Effector memory CD4-positive, alpha-beta T cell (primary cell): ENCODE data around the gene CCDC175.

Experiments used
- DNase-seq, 3 donors: peaks; one replicate each; pipeline ENCODE4 v3.0.0-alpha.2; 2020
- H3K27ac ChIP-seq: 2 replicates; pipeline ENCODE4 v1.7.0; 2013; ENCODE audit warnings: mild to moderate bottlenecking, low read length, moderate library complexity; ENCODE audit not compliant: insufficient read depth, poor library complexity, severe bottlenecking
- H3K27me3 ChIP-seq: replicated peaks from 2 replicates; pipeline ENCODE4 v1.7.0; 2013; ENCODE audit warnings: mild to moderate bottlenecking, low read length; ENCODE audit not compliant: insufficient read depth, control insufficient read depth, poor library complexity, severe bottlenecking
- H3K36me3 ChIP-seq: 2 replicates; pipeline ENCODE4 v1.7.0; 2013; ENCODE audit warnings: mild to moderate bottlenecking, low read length, moderate library complexity; ENCODE audit not compliant: control insufficient read depth, insufficient read depth
- H3K4me1 ChIP-seq: 2 replicates; pipeline ENCODE4 v1.7.0; 2013; ENCODE audit warnings: low read length, mild to moderate bottlenecking; ENCODE audit not compliant: control insufficient read depth, insufficient read depth, poor library complexity, severe bottlenecking
- H3K4me3 ChIP-seq: 2 replicates; pipeline ENCODE4 v1.7.0; 2013; ENCODE audit warnings: low read length, low read depth, mild to moderate bottlenecking; ENCODE audit not compliant: insufficient read depth, poor library complexity, severe bottlenecking
- H3K9me3 ChIP-seq: 2 replicates; pipeline ENCODE4 v1.7.0; 2013; ENCODE audit warnings: mild to moderate bottlenecking, low read length, moderate library complexity; ENCODE audit not compliant: control insufficient read depth
- total RNA-seq, 3 donors: gene quantifications; one replicate each; lab custom pipeline; 2026; lab: John Stamatoyannopoulos, UW

CCDC175 gene
- 0 reads per million in 3 donors for total RNA-seq

- no peaks in the 10 kb centered on the region for H3K27me3 ChIP-seq
- peak; percentile 59 to 72 (median 62) for DNase-seq
- no peaks in the 10 kb centered on the region for H3K9me3 ChIP-seq
- H3K27ac ChIP-seq = no peak within 1 kb of the TSS
- peak within 1 kb of the TSS; percentile 75 for H3K4me3 ChIP-seq
- H3K36me3 ChIP-seq = no peaks in the 10 kb centered on the region
- peaks cover 8% of the 10 kb centered on the region for H3K4me1 ChIP-seq
These were observed at the start of gene CCDC175 for GRCh38 chr14:59576332-59577294. Gene CCDC175, minus strand, starts transcription at chr14:59576812. Its CDS starts 37 bp downstream, at chr14:59576775.

- H3K27me3 ChIP-seq = peaks cover 2% of the 10 kb centered on the region
- no peak overlapping the region for H3K4me3 ChIP-seq
- no peaks in the 10 kb centered on the region for H3K36me3 ChIP-seq
- H3K9me3 ChIP-seq = no peaks in the 10 kb centered on the region
- no peak overlapping the region for H3K27ac ChIP-seq
- DNase-seq = no peak
- no peaks in the 10 kb centered on the region for H3K4me1 ChIP-seq
These were observed 46.0 kb upstream of the CCDC175 start for GRCh38 chr14:59622631-59623030.

GRCh38 chr14:59619061-59619460 is 42.4 kb upstream of the CCDC175 start:
- no peaks in the 10 kb centered on the region for H3K27me3 ChIP-seq
- DNase-seq = no peak

GRCh38 chr14:59601056-59601455 is 24.4 kb upstream of the CCDC175 start:
- Histone ChIP-seq H3K27me3 (no peaks in the 10 kb centered on the region), H3K9me3 (no peaks in the 10 kb centered on the region), H3K4me3 (no peak overlapping the region), H3K27ac (no peak overlapping the region), H3K4me1 (no peaks in the 10 kb centered on the region), H3K36me3 (no peaks in the 10 kb centered on the region)
- no peak for DNase-seq

More at GRCh38 chr14:59619061-59619460, 42.4 kb upstream of the CCDC175 start:
- Histone ChIP-seq H3K36me3 (no peaks in the 10 kb centered on the region), H3K4me3 (no peak overlapping the region), H3K9me3 (no peaks in the 10 kb centered on the region), H3K27ac (no peak overlapping the region), H3K4me1 (no peaks in the 10 kb centered on the region)

GRCh38 chr14:59600211-59600945 is 23.8 kb upstream of the CCDC175 start:
- no peaks in the 10 kb centered on the region for H3K36me3 ChIP-seq
- H3K27ac ChIP-seq = no peak overlapping the region
- H3K9me3 ChIP-seq = no peaks in the 10 kb centered on the region
- no peak overlapping the region for H3K4me3 ChIP-seq
- DNase-seq = no peak
- H3K27me3 ChIP-seq = no peaks in the 10 kb centered on the region
- H3K4me1 ChIP-seq = no peaks in the 10 kb centered on the region

GRCh38 chr14:59595071-59595470 is 18.5 kb upstream of the CCDC175 start:
- DNase-seq = no peak
- no peaks in the 10 kb centered on the region for H3K36me3 ChIP-seq
- H3K27me3 ChIP-seq = no peaks in the 10 kb centered on the region
- H3K4me3 ChIP-seq = no peak overlapping the region
- H3K9me3 ChIP-seq = no peaks in the 10 kb centered on the region
- no peak overlapping the region for H3K27ac ChIP-seq
- H3K4me1 ChIP-seq = no peaks in the 10 kb centered on the region

- H3K36me3 ChIP-seq = no peaks in the 10 kb centered on the region
- no peak for DNase-seq
- H3K27ac ChIP-seq = no peak overlapping the region
- no peaks in the 10 kb centered on the region for H3K9me3 ChIP-seq
- H3K4me3 ChIP-seq = no peak overlapping the region
- H3K4me1 ChIP-seq = no peaks in the 10 kb centered on the region
- H3K27me3 ChIP-seq = no peaks in the 10 kb centered on the region
These were observed 15.2 kb upstream of the CCDC175 start for GRCh38 chr14:59591641-59592370.

- H3K27ac ChIP-seq = no peak overlapping the region
- H3K4me1 ChIP-seq = no peaks in the 10 kb centered on the region
- H3K27me3 ChIP-seq = no peaks in the 10 kb centered on the region
- H3K4me3 ChIP-seq = no peak overlapping the region
- DNase-seq = no peak
- no peaks in the 10 kb centered on the region for H3K36me3 ChIP-seq
- H3K9me3 ChIP-seq = no peaks in the 10 kb centered on the region
These were observed 11.5 kb upstream of the CCDC175 start for GRCh38 chr14:59588101-59588500.

- Histone ChIP-seq H3K27me3 (no peaks in the 10 kb centered on the region), H3K9me3 (no peaks in the 10 kb centered on the region), H3K4me1 (no peaks in the 10 kb centered on the region), H3K27ac (no peak overlapping the region), H3K4me3 (no peak overlapping the region), H3K36me3 (no peaks in the 10 kb centered on the region)
- no peak for DNase-seq
These were observed 9.4 kb upstream of the CCDC175 start for GRCh38 chr14:59585891-59586554.
